GM23338 (cell line): ENCODE measurements around the gene ERC2.

Experiments
- CREB1 ChIP-seq: fragments of 250-450 bp; sonication (Bioruptor Pico); IDR thresholded peaks from 2 replicates; pipeline ENCODE4 v1.5.0; 2020; ENCODE audit warnings: low read depth, mild to moderate bottlenecking, moderate library complexity
- EZH2 ChIP-seq: fragments of 200-600 bp; sonication (generic); IDR thresholded peaks from one replicate; pipeline ENCODE4 v1.8.0; 2017; ENCODE audit warnings: antibody characterized with exemption, mild to moderate bottlenecking, low read depth; ENCODE audit not compliant: unreplicated experiment
- EZH2phosphoT487 ChIP-seq: fragments of 200-600 bp; sonication (generic); IDR thresholded peaks from one replicate; pipeline ENCODE4 v1.8.1; 2018; ENCODE audit warnings: antibody characterized with exemption; ENCODE audit not compliant: unreplicated experiment
- JUNB ChIP-seq: IDR thresholded peaks from one replicate; pipeline ENCODE4 v1.6.1; 2016; ENCODE audit warnings: antibody characterized with exemption; ENCODE audit not compliant: unreplicated experiment
- NANOG ChIP-seq: IDR thresholded peaks from 2 replicates; pipeline ENCODE4 v1.6.1; 2016; ENCODE audit warnings: antibody characterized with exemption, borderline replicate concordance
- POLR2AphosphoS5 ChIP-seq: IDR thresholded peaks from 2 replicates; pipeline ENCODE4 v1.6.1; 2016; ENCODE audit warnings: antibody characterized with exemption, low read depth
- ZNF331 ChIP-seq: fragments of 250-450 bp; sonication (Bioruptor Pico); IDR thresholded peaks from 2 replicates; pipeline ENCODE4 v1.5.0; 2020; ENCODE audit warnings: low read depth, mild to moderate bottlenecking, moderate library complexity
- TF ChIP-seq, protein P1 (sequence below), 2 experiments: fragments of 200-600 bp in 1 of 2; sonication (generic) in 1 of 2; conservative IDR thresholded peaks; 2 replicates each; pipeline versions ENCODE4 v1.5.1 to v1.6.1; 2016 to 2017; ENCODE audit warnings: antibody characterized with exemption in 2 of 2, low read depth in 2 of 2, mild to moderate bottlenecking in 2 of 2, moderate library complexity in 1 of 2
- TF ChIP-seq, protein P2 (sequence below): IDR thresholded peaks from one replicate; pipeline ENCODE4 v1.6.1; 2018; ENCODE audit warnings: antibody characterized with exemption; ENCODE audit not compliant: unreplicated experiment

DNA sequence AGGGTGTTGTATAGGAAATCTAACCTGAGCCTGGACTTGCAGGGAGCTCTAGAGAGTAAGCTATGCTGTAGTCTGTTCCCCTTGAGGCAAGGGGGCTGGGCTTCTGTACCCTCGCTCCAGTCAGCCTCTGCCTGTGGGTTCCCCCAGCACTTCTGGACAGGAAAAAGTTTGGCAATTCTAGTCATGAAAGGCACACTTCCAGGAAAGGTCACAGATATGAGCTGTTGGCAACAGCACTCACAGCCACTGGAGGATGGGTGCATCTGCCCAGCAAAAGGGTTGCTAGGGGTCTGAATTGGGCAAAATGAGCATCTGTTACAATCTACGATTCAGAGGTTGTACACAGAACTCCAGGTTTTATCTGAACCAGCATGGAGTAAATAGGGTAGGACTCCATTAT lies 281.2 kb downstream of the ERC2 start:
- TF ChIP-seq, protein P1, sequence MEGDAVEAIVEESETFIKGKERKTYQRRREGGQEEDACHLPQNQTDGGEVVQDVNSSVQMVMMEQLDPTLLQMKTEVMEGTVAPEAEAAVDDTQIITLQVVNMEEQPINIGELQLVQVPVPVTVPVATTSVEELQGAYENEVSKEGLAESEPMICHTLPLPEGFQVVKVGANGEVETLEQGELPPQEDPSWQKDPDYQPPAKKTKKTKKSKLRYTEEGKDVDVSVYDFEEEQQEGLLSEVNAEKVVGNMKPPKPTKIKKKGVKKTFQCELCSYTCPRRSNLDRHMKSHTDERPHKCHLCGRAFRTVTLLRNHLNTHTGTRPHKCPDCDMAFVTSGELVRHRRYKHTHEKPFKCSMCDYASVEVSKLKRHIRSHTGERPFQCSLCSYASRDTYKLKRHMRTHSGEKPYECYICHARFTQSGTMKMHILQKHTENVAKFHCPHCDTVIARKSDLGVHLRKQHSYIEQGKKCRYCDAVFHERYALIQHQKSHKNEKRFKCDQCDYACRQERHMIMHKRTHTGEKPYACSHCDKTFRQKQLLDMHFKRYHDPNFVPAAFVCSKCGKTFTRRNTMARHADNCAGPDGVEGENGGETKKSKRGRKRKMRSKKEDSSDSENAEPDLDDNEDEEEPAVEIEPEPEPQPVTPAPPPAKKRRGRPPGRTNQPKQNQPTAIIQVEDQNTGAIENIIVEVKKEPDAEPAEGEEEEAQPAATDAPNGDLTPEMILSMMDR (conservative IDR thresholded peaks at IDR 0.05; ENCODE audit: low read depth in 2 of 2) = no peak
- no peak for TF ChIP-seq EZH2
- TF ChIP-seq, protein P2, sequence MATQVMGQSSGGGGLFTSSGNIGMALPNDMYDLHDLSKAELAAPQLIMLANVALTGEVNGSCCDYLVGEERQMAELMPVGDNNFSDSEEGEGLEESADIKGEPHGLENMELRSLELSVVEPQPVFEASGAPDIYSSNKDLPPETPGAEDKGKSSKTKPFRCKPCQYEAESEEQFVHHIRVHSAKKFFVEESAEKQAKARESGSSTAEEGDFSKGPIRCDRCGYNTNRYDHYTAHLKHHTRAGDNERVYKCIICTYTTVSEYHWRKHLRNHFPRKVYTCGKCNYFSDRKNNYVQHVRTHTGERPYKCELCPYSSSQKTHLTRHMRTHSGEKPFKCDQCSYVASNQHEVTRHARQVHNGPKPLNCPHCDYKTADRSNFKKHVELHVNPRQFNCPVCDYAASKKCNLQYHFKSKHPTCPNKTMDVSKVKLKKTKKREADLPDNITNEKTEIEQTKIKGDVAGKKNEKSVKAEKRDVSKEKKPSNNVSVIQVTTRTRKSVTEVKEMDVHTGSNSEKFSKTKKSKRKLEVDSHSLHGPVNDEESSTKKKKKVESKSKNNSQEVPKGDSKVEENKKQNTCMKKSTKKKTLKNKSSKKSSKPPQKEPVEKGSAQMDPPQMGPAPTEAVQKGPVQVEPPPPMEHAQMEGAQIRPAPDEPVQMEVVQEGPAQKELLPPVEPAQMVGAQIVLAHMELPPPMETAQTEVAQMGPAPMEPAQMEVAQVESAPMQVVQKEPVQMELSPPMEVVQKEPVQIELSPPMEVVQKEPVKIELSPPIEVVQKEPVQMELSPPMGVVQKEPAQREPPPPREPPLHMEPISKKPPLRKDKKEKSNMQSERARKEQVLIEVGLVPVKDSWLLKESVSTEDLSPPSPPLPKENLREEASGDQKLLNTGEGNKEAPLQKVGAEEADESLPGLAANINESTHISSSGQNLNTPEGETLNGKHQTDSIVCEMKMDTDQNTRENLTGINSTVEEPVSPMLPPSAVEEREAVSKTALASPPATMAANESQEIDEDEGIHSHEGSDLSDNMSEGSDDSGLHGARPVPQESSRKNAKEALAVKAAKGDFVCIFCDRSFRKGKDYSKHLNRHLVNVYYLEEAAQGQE = no peak
- TF ChIP-seq POLR2AphosphoS5 = no peak
- TF ChIP-seq EZH2phosphoT487 = no peak
- TF ChIP-seq JUNB = no peak
- TF ChIP-seq NANOG = no peak
- no peak for TF ChIP-seq CREB1 (CRISPR knock-in tag)
- TF ChIP-seq ZNF331 (CRISPR knock-in tag) = no peak
